SU-DHL-6 (cell line): ENCODE measurements around the gene ATP6V0B.

Experiments
- H2AFZ ChIP-seq: fragments of 200-600 bp; sonication (generic); 2 replicates; pipeline ENCODE4 v1.6.1; 2014; ENCODE audit warnings: low read depth, mild to moderate bottlenecking, moderate library complexity, mixed read lengths, antibody characterized with exemption, low read length; ENCODE audit not compliant: severe bottlenecking
- H3F3A ChIP-seq: fragments of 200-600 bp; shearing (Covaris generic); 2 replicates; pipeline ENCODE4 v1.6.0; 2016; ENCODE audit warnings: antibody characterized with exemption, mild to moderate bottlenecking; ENCODE audit not compliant: insufficient read depth
- H3K27ac ChIP-seq: fragments of 200-600 bp; sonication (generic); 2 replicates; pipeline ENCODE4 v1.5.1; 2016; ENCODE audit warnings: low read depth, mild to moderate bottlenecking, low read length, moderate library complexity, mixed read lengths
- H3K27me3 ChIP-seq: fragments of 200-600 bp; sonication (generic), shearing (Covaris generic); 2 replicates; pipeline ENCODE4 v1.6.0; 2014; ENCODE audit warnings: mild to moderate bottlenecking, low read length
- H3K36me3 ChIP-seq: fragments of 200-600 bp; sonication (generic); 2 replicates; pipeline ENCODE4 v1.6.1; 2014; ENCODE audit warnings: mild to moderate bottlenecking, low read length, mixed read lengths
- H3K4me2 ChIP-seq: fragments of 300-600, 200-600 bp; shearing (Covaris generic), sonication (generic); 2 replicates; pipeline ENCODE4 v1.6.0; 2014; ENCODE audit warnings: low read length, low read depth, mild to moderate bottlenecking; ENCODE audit not compliant: poor library complexity, severe bottlenecking
- H3K4me3 ChIP-seq: fragments of 200-600 bp; sonication (generic); 2 replicates; pipeline ENCODE4 v1.5.1; 2014; ENCODE audit warnings: antibody characterized with exemption, low read length, mild to moderate bottlenecking, mixed read lengths; ENCODE audit not compliant: insufficient read depth, poor library complexity, severe bottlenecking
- H3K79me2 ChIP-seq: fragments of 200-600 bp; sonication (generic); 2 replicates; pipeline ENCODE4 v1.6.1; 2014; ENCODE audit warnings: mild to moderate bottlenecking, low read length, moderate library complexity; ENCODE audit not compliant: insufficient read depth
- H3K9ac ChIP-seq: fragments of 200-600 bp; sonication (generic); 2 replicates; pipeline ENCODE4 v1.7.0; 2014; ENCODE audit warnings: mild to moderate bottlenecking, low read length
- H3K9me2 ChIP-seq: fragments of 200-600 bp; sonication (generic); replicated peaks from 2 replicates; pipeline ENCODE4 v1.6.1; 2014; ENCODE audit warnings: low read length; ENCODE audit not compliant: insufficient read depth
- H3K9me3 ChIP-seq: fragments of 200-600 bp; sonication (generic); 2 replicates; pipeline ENCODE4 v1.6.1; 2014; ENCODE audit warnings: low read length, mixed read lengths; ENCODE audit not compliant: insufficient read depth
- H4K20me1 ChIP-seq: fragments of 200-600 bp; sonication (generic); 2 replicates; pipeline ENCODE4 v1.6.1; 2014; ENCODE audit warnings: low read depth, mild to moderate bottlenecking, antibody characterized with exemption, low read length, moderate library complexity, mixed read lengths
- CTCF ChIP-seq: fragments of 200-600 bp; sonication (generic); IDR thresholded peaks from one replicate; pipeline ENCODE4 v1.5.1; 2017; ENCODE audit warnings: antibody characterized with exemption, mild to moderate bottlenecking, low read length, moderate library complexity; ENCODE audit not compliant: insufficient read depth, poor library complexity, severe bottlenecking
- EZH2phosphoT487 ChIP-seq: fragments of 200-600 bp; sonication (generic), shearing (Covaris generic); conservative IDR thresholded peaks from 2 replicates; pipeline ENCODE4 v1.6.1; 2018; ENCODE audit warnings: mild to moderate bottlenecking, antibody characterized with exemption, low read length, moderate library complexity, mixed read lengths

Gene ATP6V0B

GRCh38 chr1:43958351-43959255 lies 16.2 kb upstream of the ATP6V0B start:
- Histone ChIP-seq H3K27ac (no peak overlapping the region), H4K20me1 (no peaks in the 10 kb centered on the region), H3K4me3 (no peak overlapping the region), H3F3A (no peaks in the 10 kb centered on the region), H3K27me3 (no peaks in the 10 kb centered on the region), H3K4me2 (no peak overlapping the region), H3K36me3 (no peaks in the 10 kb centered on the region), H2AFZ (no peak overlapping the region), H3K9me3 (no peaks in the 10 kb centered on the region), H3K9ac (no peak overlapping the region), H3K9me2 (no peaks in the 10 kb centered on the region), H3K79me2 (no peaks in the 10 kb centered on the region; the same call in 1 of the 2 replicates)
- TF ChIP-seq EZH2phosphoT487 (no peak), CTCF (no peak)

- TF ChIP-seq EZH2phosphoT487 (no peak), CTCF (no peak)
- no peaks in the 10 kb centered on the region for H3K27me3 ChIP-seq
- no peaks in the 10 kb centered on the region for H3K79me2 ChIP-seq
- H3K4me3 ChIP-seq: no peak overlapping the region
- H3K4me2 ChIP-seq: no peak overlapping the region
- H3K27ac ChIP-seq: no peak overlapping the region
- H3K9me3 ChIP-seq: no peaks in the 10 kb centered on the region
- no peaks in the 10 kb centered on the region for H4K20me1 ChIP-seq
- no peaks in the 10 kb centered on the region for H3K36me3 ChIP-seq
- no peaks in the 10 kb centered on the region for H3F3A ChIP-seq
- no peak overlapping the region for H3K9ac ChIP-seq
- H3K9me2 ChIP-seq: no peaks in the 10 kb centered on the region
- no peak overlapping the region for H2AFZ ChIP-seq
Measured at GRCh38 chr1:43960798-43961197, 14.0 kb upstream of the ATP6V0B start.

GRCh38 chr1:43961692-43962091 lies 13.1 kb upstream of the ATP6V0B start:
- Histone ChIP-seq H3K27me3 (no peaks in the 10 kb centered on the region), H3K9me3 (no peaks in the 10 kb centered on the region), H3K27ac (no peak overlapping the region), H3K79me2 (no peaks in the 10 kb centered on the region), H3K9me2 (no peaks in the 10 kb centered on the region), H3K4me2 (no peak overlapping the region), H4K20me1 (no peaks in the 10 kb centered on the region), H3K36me3 (no peaks in the 10 kb centered on the region), H3K4me3 (no peak overlapping the region), H3F3A (no peaks in the 10 kb centered on the region), H2AFZ (no peak overlapping the region), H3K9ac (no peak overlapping the region)
- TF ChIP-seq CTCF: no peak
- no peak for TF ChIP-seq EZH2phosphoT487
